Measurements from ENCODE around the gene ABCC8.

Gene ABCC8

GRCh38 chr11:17414317-17414737, 62.3 kb downstream of the ABCC8 start:
- DNase-seq (ENCODE audit: low read depth): no peak
- TF ChIP-seq CTCF (conservative IDR thresholded peaks at IDR 0.05; ENCODE audit: low read length): no peak
- no peak overlapping the region for H3K4me3 ChIP-seq (ENCODE audit: low read length)

- no peak overlapping the region for H3K4me3 ChIP-seq (ENCODE audit: low read length)
- no peak for TF ChIP-seq CTCF (conservative IDR thresholded peaks at IDR 0.05; ENCODE audit: low read length)
- no peak for DNase-seq (ENCODE audit: low read depth)
Measured at GRCh38 chr11:17413414-17414316, 63.0 kb downstream of the ABCC8 start.

- no peak for TF ChIP-seq CTCF (conservative IDR thresholded peaks at IDR 0.05; ENCODE audit: low read length)
- DNase-seq (ENCODE audit: low read depth): no peak
- no peak overlapping the region for H3K4me3 ChIP-seq (ENCODE audit: low read length)
Measured at GRCh38 chr11:17412488-17413180, 64.0 kb downstream of the ABCC8 start.

GRCh38 chr11:17411418-17411817, 65.2 kb downstream of the ABCC8 start:
- no peak overlapping the region for H3K4me3 ChIP-seq (ENCODE audit: low read length)
- TF ChIP-seq CTCF (conservative IDR thresholded peaks at IDR 0.05; ENCODE audit: low read length): no peak
- DNase-seq (ENCODE audit: low read depth): no peak

GRCh38 chr11:17410606-17411379, 65.9 kb downstream of the ABCC8 start:
- H3K4me3 ChIP-seq (ENCODE audit: low read length): no peak overlapping the region
- no peak for DNase-seq (ENCODE audit: low read depth)
- no peak for TF ChIP-seq CTCF (conservative IDR thresholded peaks at IDR 0.05; ENCODE audit: low read length)

- no peak for TF ChIP-seq CTCF (conservative IDR thresholded peaks at IDR 0.05; ENCODE audit: low read length)
- DNase-seq (ENCODE audit: low read depth): no peak
- no peak overlapping the region for H3K4me3 ChIP-seq (ENCODE audit: low read length)
Measured at GRCh38 chr11:17408641-17409040, 68.0 kb downstream of the ABCC8 start.

Measured in AG10803 (cell line).